T-cell (primary cell): ENCODE data around the gene GABRD. TPM values are rescaled to one million over a fixed set of nuclear protein-coding genes. Genes with fewer than 3 reads are reported as not detected.

Source experiments
- ATAC-seq, 4 experiments: fragments of 200-7000 bp in 3 of 4; fragments of 150-1000 bp in 1 of 4; cut with Tn5 transposase; replicated peaks in 1 of 4; 1 replicate in 3 of 4; 2 replicates in 1 of 4; pipeline ENCODE4 v1.10.0; 2021; ENCODE audit warnings: moderate library complexity in 3 of 4, mild to moderate bottlenecking in 2 of 4, moderate number of reproducible peaks in 1 of 4
- CTCF ChIA-PET, 2 donors: fragments of 300-600 bp; sonication (Branson Sonifier 250); formaldehyde crosslinking; loops; one replicate each; lab custom pipeline; 2022; ENCODE audit warnings: antibody characterized with exemption in 2 of 2; lab: Charles Lee
- POLR2A ChIA-PET, 2 donors: fragments of 300-600 bp; sonication (Branson Sonifier 250); formaldehyde crosslinking; loops; one replicate each; lab custom pipeline; 2022; ENCODE audit warnings: antibody characterized with exemption in 2 of 2; lab: Charles Lee
- DNase-seq, 35 experiments: peaks; one replicate each; pipeline versions ENCODE4 v3.0.0 to v3.0.0-alpha.2; 2013 to 2023
- H3K27ac ChIP-seq: one replicate; pipeline ENCODE4 v1.5.1; 2013; ENCODE audit warnings: low read length
- H3K27me3 ChIP-seq, 2 experiments: replicated peaks in 1 of 2; 1 replicate in 1 of 2; 2 replicates in 1 of 2; pipeline versions ENCODE4 v1.6.1 to v1.7.0; 2013; ENCODE audit warnings: low read length in 1 of 2, mixed read lengths in 1 of 2; ENCODE audit not compliant: control insufficient read depth in 2 of 2, insufficient read depth in 2 of 2; ENCODE audit errors: extremely low read depth in 1 of 2
- H3K36me3 ChIP-seq, 2 donors: 1 replicate in 1 of 2; 2 replicates in 1 of 2; pipeline versions ENCODE4 v1.6.1 to v1.7.0; 2013; ENCODE audit warnings: low read length in 1 of 2; ENCODE audit not compliant: control insufficient read depth in 2 of 2, insufficient read depth in 1 of 2; ENCODE audit errors: extremely low read depth in 1 of 2
- H3K4me1 ChIP-seq, 2 experiments: 1 replicate in 1 of 2; 2 replicates in 1 of 2; pipeline versions ENCODE4 v1.6.1 to v1.7.0; 2013; ENCODE audit warnings: low read length in 2 of 2, mixed read lengths in 1 of 2; ENCODE audit not compliant: insufficient read depth in 2 of 2, control insufficient read depth in 1 of 2; ENCODE audit errors: extremely low read depth in 1 of 2
- H3K4me3 ChIP-seq, 2 donors: 1 replicate in 1 of 2; 2 replicates in 1 of 2; pipeline versions ENCODE4 v1.5.1 to v1.7.0; 2013; ENCODE audit warnings: mild to moderate bottlenecking in 2 of 2, low read length in 1 of 2, moderate library complexity in 1 of 2; ENCODE audit not compliant: control insufficient read depth in 1 of 2; ENCODE audit errors: extremely low read depth in 1 of 2
- H3K9me3 ChIP-seq: 2 replicates; pipeline ENCODE4 v1.7.0; 2013
- H3K27ac Mint-ChIP-seq, 2 donors: one replicate each; pipeline ENCODE4 v1.8.0; 2020 to 2021; ENCODE audit warnings: mild to moderate bottlenecking in 2 of 2, mixed read lengths in 2 of 2
- H3K27me3 Mint-ChIP-seq, 2 donors: one replicate each; pipeline ENCODE4 v1.8.0; 2021 to 2022; ENCODE audit warnings: mixed read lengths in 2 of 2
- H3K36me3 Mint-ChIP-seq: one replicate; pipeline ENCODE4 v1.8.0; 2021; ENCODE audit warnings: mixed read lengths
- H3K4me1 Mint-ChIP-seq, 3 donors: one replicate each; pipeline ENCODE4 v1.8.0; 2020 to 2022; ENCODE audit warnings: mixed read lengths in 3 of 3, mild to moderate bottlenecking in 1 of 3
- H3K4me3 Mint-ChIP-seq, 3 donors: one replicate each; pipeline ENCODE4 v1.8.0; 2020 to 2022; ENCODE audit warnings: mild to moderate bottlenecking in 3 of 3, mixed read lengths in 3 of 3, moderate library complexity in 3 of 3
- H3K9me3 Mint-ChIP-seq, 3 donors: one replicate each; pipeline ENCODE4 v1.8.0; 2020 to 2022; ENCODE audit warnings: mixed read lengths in 3 of 3
- WGBS: methylation state at CpG from one replicate; pipeline ENCODE4 v1.1.5; 2013; ENCODE audit warnings: missing lambda C conversion rate; ENCODE audit not compliant: insufficient coverage; 5-methylcytosine and 5-hydroxymethylcytosine counted together
- total RNA-seq, 35 experiments: library from RNA in 6 of 35; stranded (reverse) in 6 of 35; fragments of 120-200 nt in 1 of 35; gene quantifications; one replicate each; pipeline versions ENCODE4 v1.2.1 to v1.2.4 and lab custom pipeline; 2013 to 2026

Gene GABRD
- total RNA-seq, 5 donors from 2014 or later (not counting 1 experiment from before 2014, with no cell fraction given): 1.1 TPM; not detected in 4

GRCh38 chr1:2045468-2046173, 26.5 kb downstream of the GABRD start:
- WGBS: 83% methylated on average over 13 of the region's 15 CpGs
- H3K9me3 ChIP-seq: no peaks in the 10 kb centered on the region
- peaks cover 0 to 53% of the 10 kb centered on the region in 2 experiments for H3K27me3 ChIP-seq
- Mint-ChIP-seq H3K36me3 (no peaks in the 10 kb centered on the region), H3K27me3 (peaks cover 4 to 11% of the 10 kb centered on the region in 2 donors), H3K4me3 (peak overlapping the region in 2 of 3 donors; percentile 17 to 42), H3K9me3 (no peaks in the 10 kb centered on the region), H3K4me1 (peaks cover 16 to 26% (median 22%) of the 10 kb centered on the region in 3 donors), H3K27ac (no peak overlapping the region)
- ChIA-PET POLR2A (no interaction called here), CTCF (interaction anchor here in 1 of 2 donors (1.1 kb wide), 1 partner anchor 104 kb away, joined by 4 read pairs; no protein-coding TSS in a partner anchor)
- ATAC-seq (no peak), DNase-seq (no peak)
- H3K4me3 ChIP-seq: no peak overlapping the region
- no peaks in the 10 kb centered on the region for H3K36me3 ChIP-seq
- no peak overlapping the region for H3K27ac ChIP-seq
- H3K4me1 ChIP-seq: peaks cover 2 to 32% of the 10 kb centered on the region in 2 experiments

DNA sequence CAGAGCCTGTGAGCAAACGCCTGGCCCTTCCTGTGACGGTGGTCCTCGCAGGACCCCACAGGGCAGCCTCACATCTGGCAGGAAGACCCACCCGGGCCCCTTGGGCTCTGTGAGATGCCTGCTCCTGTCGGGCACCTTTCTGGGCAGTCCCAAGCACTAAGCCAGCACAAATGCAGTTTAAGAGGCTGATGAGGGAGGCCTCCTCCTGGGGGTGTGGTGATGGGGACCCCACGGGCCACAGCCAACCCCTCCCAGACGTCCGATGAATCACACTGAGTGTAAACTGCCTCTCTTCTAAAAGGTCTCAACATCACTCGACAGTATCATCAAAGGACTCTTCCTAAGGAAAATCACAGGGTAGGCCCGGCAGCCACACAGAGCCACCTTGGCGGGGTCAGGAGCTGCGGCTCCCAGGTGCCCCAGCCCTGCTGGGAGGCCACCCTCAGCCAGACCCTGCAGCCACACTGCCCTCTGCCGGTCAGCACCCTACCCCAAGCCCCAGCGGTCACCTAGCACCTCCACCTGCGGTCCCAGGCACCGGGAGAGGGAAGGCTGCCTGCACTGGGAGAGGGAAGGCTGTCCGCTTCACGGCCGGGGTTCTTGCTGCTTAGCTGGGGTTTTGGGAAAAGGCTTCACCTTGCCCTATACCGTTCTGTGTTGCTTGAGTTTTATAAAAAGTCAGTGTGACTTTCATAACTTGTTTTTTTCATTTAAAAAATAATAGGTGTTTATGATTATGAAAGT, 27.2 kb downstream of the GABRD start:
- Mint-ChIP-seq H3K36me3 (no peaks in the 10 kb centered on the region), H3K27me3 (peaks cover 4 to 11% of the 10 kb centered on the region in 2 donors), H3K4me3 (peak overlapping the region in 1 of 3 donors; percentile 42), H3K27ac (no peak overlapping the region), H3K4me1 (peaks cover 17 to 26% (median 22%) of the 10 kb centered on the region in 3 donors), H3K9me3 (no peaks in the 10 kb centered on the region)
- ATAC-seq (no peak), DNase-seq (peak in 8 of 35 experiments; percentile 11 to 53 (median 28))
- Histone ChIP-seq H3K27ac (no peak overlapping the region), H3K4me3 (no peak overlapping the region), H3K4me1 (peaks cover 2 to 38% of the 10 kb centered on the region in 2 experiments), H3K9me3 (no peaks in the 10 kb centered on the region), H3K27me3 (peaks cover 0 to 53% of the 10 kb centered on the region in 2 experiments), H3K36me3 (no peaks in the 10 kb centered on the region)
- ChIA-PET POLR2A (no interaction called here), CTCF (interaction anchor here (0.6 kb wide), 2 partner anchors 14 to 35 kb away, joined by 3 to 4 read pairs; no protein-coding TSS in a partner anchor)
- 57% methylated on average over 9 of the region's 20 CpGs for WGBS

- Histone ChIP-seq H3K27me3 (peaks cover 0 to 53% of the 10 kb centered on the region in 2 experiments), H3K27ac (no peak overlapping the region)
- POLR2A ChIA-PET: no interaction called here
These were observed 28.0 kb downstream of the GABRD start for GRCh38 chr1:2046953-2047748.

GRCh38 chr1:2047749-2048729, 28.9 kb downstream of the GABRD start:
- WGBS: 79% methylated on average over 20 of the region's 25 CpGs
- Histone ChIP-seq H3K36me3 (no peaks in the 10 kb centered on the region), H3K9me3 (no peaks in the 10 kb centered on the region), H3K4me1 (peaks cover 2 to 46% of the 10 kb centered on the region in 2 experiments), H3K4me3 (no peak overlapping the region), H3K27ac (no peak overlapping the region), H3K27me3 (peaks cover 0 to 53% of the 10 kb centered on the region in 2 experiments)
- H3K4me3 Mint-ChIP-seq: peak overlapping the region; percentile 73 to 80 (median 79)
- H3K4me1 Mint-ChIP-seq: peaks cover 27 to 40% (median 31%) of the 10 kb centered on the region in 3 donors
- CTCF ChIA-PET: no interaction called here
- no peaks in the 10 kb centered on the region for H3K9me3 Mint-ChIP-seq
- peaks cover 4 to 11% of the 10 kb centered on the region in 2 donors for H3K27me3 Mint-ChIP-seq
- no peak for DNase-seq
- POLR2A ChIA-PET: no interaction called here
- no peaks in the 10 kb centered on the region for H3K36me3 Mint-ChIP-seq
- no peak overlapping the region for H3K27ac Mint-ChIP-seq
- ATAC-seq: no peak

More at GRCh38 chr1:2046953-2047748, 28.0 kb downstream of the GABRD start:
- Mint-ChIP-seq H3K27ac (no peak overlapping the region), H3K4me1 (peaks cover 20 to 33% (median 22%) of the 10 kb centered on the region in 3 donors), H3K36me3 (no peaks in the 10 kb centered on the region), H3K27me3 (peaks cover 4 to 11% of the 10 kb centered on the region in 2 donors), H3K9me3 (no peaks in the 10 kb centered on the region), H3K4me3 (no peak overlapping the region)
- 69% methylated on average over 18 of the region's 25 CpGs for WGBS
- ATAC-seq (no peak), DNase-seq (no peak)
- H3K4me3 ChIP-seq: no peak overlapping the region
- CTCF ChIA-PET: interaction anchor here (0.6 kb wide), 2 partner anchors 13 to 34 kb away, joined by 3 to 4 read pairs; no protein-coding TSS in a partner anchor
- no peaks in the 10 kb centered on the region for H3K9me3 ChIP-seq
- no peaks in the 10 kb centered on the region for H3K36me3 ChIP-seq
- peaks cover 2 to 46% of the 10 kb centered on the region in 2 experiments for H3K4me1 ChIP-seq

GRCh38 chr1:2049225-2049717, 30.1 kb downstream of the GABRD start:
- Mint-ChIP-seq H3K36me3 (no peaks in the 10 kb centered on the region), H3K27me3 (peaks cover 4 to 11% of the 10 kb centered on the region in 2 donors), H3K4me1 (peaks cover 30 to 41% (median 30%) of the 10 kb centered on the region in 3 donors), H3K27ac (peak overlapping the region; percentile 8 to 68), H3K9me3 (no peaks in the 10 kb centered on the region), H3K4me3 (peak overlapping the region; percentile 73 to 80 (median 79))
- H3K4me1 ChIP-seq: peaks cover 2 to 46% of the 10 kb centered on the region in 2 experiments
- ChIA-PET POLR2A (no interaction called here), CTCF (no interaction called here)
- WGBS: 35% methylated on average over 12 of the region's 14 CpGs
- no peak overlapping the region for H3K27ac ChIP-seq
- H3K9me3 ChIP-seq: no peaks in the 10 kb centered on the region
- H3K4me3 ChIP-seq: peak overlapping the region; percentile 76 to 88
- H3K27me3 ChIP-seq: peaks cover 0 to 48% of the 10 kb centered on the region in 2 experiments
- H3K36me3 ChIP-seq: no peaks in the 10 kb centered on the region
- DNase-seq (peak in 1 of 35 experiments; percentile 21), ATAC-seq (no peak)
